SK-N-SH treated with all-trans-retinoic acid at 6 μM for 48 hours (cell line): Measurements from ENCODE around the gene CREB3.

Experiments
- ARNTL ChIP-seq: fragments of 450-650 bp; formaldehyde crosslinking; IDR thresholded peaks from 2 replicates; pipeline ENCODE4 v1.5.0; 2020; ENCODE audit warnings: low read depth, mild to moderate bottlenecking, moderate library complexity, borderline replicate concordance
- CSDC2 ChIP-seq: fragments of 250-450 bp; sonication (Bioruptor Pico); IDR thresholded peaks from 2 replicates; pipeline ENCODE4 v1.5.0; 2020; ENCODE audit warnings: mild to moderate bottlenecking, moderate library complexity
- ESRRG ChIP-seq: fragments of 250-450 bp; sonication (Bioruptor Pico); IDR thresholded peaks from 2 replicates; pipeline ENCODE4 v1.6.1; 2021; ENCODE audit warnings: mild to moderate bottlenecking
- ISL1 ChIP-seq: fragments of 250-450 bp; sonication (Bioruptor Pico); IDR thresholded peaks from 2 replicates; pipeline ENCODE4 v2.1.2; 2022; ENCODE audit warnings: mild to moderate bottlenecking, moderate library complexity
- ZNF8 ChIP-seq: fragments of 450-650 bp; formaldehyde crosslinking; IDR thresholded peaks from 2 replicates; pipeline ENCODE4 v1.5.0; 2020; ENCODE audit warnings: mild to moderate bottlenecking, moderate library complexity
- TF ChIP-seq, protein P1 (sequence below): fragments of 250-450 bp; sonication (Bioruptor Pico); IDR thresholded peaks from 2 replicates; pipeline ENCODE4 v1.5.1; 2020; ENCODE audit warnings: low read depth, mild to moderate bottlenecking, moderate library complexity

DNA sequence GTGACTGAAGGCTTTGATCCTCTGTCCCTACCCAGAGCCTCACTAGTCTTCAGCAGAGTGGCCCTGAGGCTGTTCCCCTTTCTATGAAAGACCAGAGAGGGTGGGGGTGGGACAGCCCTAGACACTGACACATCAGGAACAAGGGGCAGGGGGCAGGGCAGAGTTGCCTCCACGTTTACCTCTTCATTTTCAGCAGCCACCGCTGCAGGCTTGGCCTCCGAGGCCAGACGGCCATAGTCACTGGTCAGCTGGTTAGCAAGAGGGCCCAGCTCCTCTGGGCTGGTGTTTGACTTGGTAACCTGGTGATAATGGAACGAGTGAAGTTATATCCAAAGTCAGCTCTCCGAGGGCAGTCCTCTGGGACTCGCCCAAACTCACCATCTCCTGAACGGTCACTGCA, 27.1 kb upstream of the CREB3 start:
- TF ChIP-seq ESRRG (CRISPR knock-in tag), result no peak
- no peak for TF ChIP-seq ZNF8 (CRISPR knock-in tag)
- TF ChIP-seq CSDC2 (CRISPR knock-in tag), result no peak
- no peak for TF ChIP-seq ARNTL (CRISPR knock-in tag)
- TF ChIP-seq, protein P1, sequence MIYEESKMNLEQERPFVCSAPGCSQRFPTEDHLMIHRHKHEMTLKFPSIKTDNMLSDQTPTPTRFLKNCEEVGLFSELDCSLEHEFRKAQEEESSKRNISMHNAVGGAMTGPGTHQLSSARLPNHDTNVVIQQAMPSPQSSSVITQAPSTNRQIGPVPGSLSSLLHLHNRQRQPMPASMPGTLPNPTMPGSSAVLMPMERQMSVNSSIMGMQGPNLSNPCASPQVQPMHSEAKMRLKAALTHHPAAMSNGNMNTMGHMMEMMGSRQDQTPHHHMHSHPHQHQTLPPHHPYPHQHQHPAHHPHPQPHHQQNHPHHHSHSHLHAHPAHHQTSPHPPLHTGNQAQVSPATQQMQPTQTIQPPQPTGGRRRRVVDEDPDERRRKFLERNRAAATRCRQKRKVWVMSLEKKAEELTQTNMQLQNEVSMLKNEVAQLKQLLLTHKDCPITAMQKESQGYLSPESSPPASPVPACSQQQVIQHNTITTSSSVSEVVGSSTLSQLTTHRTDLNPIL (CRISPR knock-in tag), result no peak
- no peak for TF ChIP-seq ISL1 (CRISPR knock-in tag)
